Measurements from ENCODE around the gene TPK1. TPM values are rescaled to one million over a fixed set of nuclear protein-coding genes. Genes with fewer than 3 reads are reported as not detected.

The TPK1 gene
- total RNA-seq, 1 donor from 2014 or later: 7.3 TPM

GRCh38 chr7:144459635-144460034, 376.2 kb downstream of the TPK1 start:
- Histone ChIP-seq H3K4me1 (ENCODE audit: control insufficient read depth in 3 of 3, insufficient read depth in 3 of 3, low read length in 3 of 3) (no peaks in the 10 kb centered on the region), H3K4me3 (ENCODE audit: low read length in 3 of 3) (no peak overlapping the region), H3K27ac (ENCODE audit: low read depth, low read length) (no peak overlapping the region), H3K36me3 (ENCODE audit: control insufficient read depth in 3 of 3, insufficient read depth in 3 of 3, low read length in 3 of 3) (no peaks in the 10 kb centered on the region), H3K9me3 (ENCODE audit: control insufficient read depth in 3 of 3, low read length in 3 of 3) (peaks cover 0 to 3% (median 2%) of the 10 kb centered on the region in 3 donors), H3K9ac (ENCODE audit: low read depth in 1 of 3, low read length in 3 of 3) (no peak overlapping the region), H3K27me3 (ENCODE audit: control insufficient read depth in 3 of 3, insufficient read depth in 3 of 3, low read length in 3 of 3) (no peaks in the 10 kb centered on the region)

- no peak overlapping the region for H3K27ac ChIP-seq (ENCODE audit: low read depth, low read length)
- H3K4me3 ChIP-seq (ENCODE audit: low read length in 3 of 3): no peak overlapping the region
- no peaks in the 10 kb centered on the region for H3K9me3 ChIP-seq (ENCODE audit: control insufficient read depth in 3 of 3, low read length in 3 of 3)
- no peaks in the 10 kb centered on the region for H3K36me3 ChIP-seq (ENCODE audit: control insufficient read depth in 3 of 3, insufficient read depth in 3 of 3, low read length in 3 of 3)
- no peak overlapping the region for H3K9ac ChIP-seq (ENCODE audit: low read depth in 1 of 3, low read length in 3 of 3)
- no peaks in the 10 kb centered on the region for H3K27me3 ChIP-seq (ENCODE audit: control insufficient read depth in 3 of 3, insufficient read depth in 3 of 3, low read length in 3 of 3)
- no peaks in the 10 kb centered on the region for H3K4me1 ChIP-seq (ENCODE audit: control insufficient read depth in 3 of 3, insufficient read depth in 3 of 3, low read length in 3 of 3)
Observed at GRCh38 chr7:144455040-144455404, 380.8 kb downstream of the TPK1 start.

- Histone ChIP-seq H3K4me1 (ENCODE audit: control insufficient read depth in 3 of 3, insufficient read depth in 3 of 3, low read length in 3 of 3) (no peaks in the 10 kb centered on the region), H3K4me3 (ENCODE audit: low read length in 3 of 3) (no peak overlapping the region), H3K36me3 (ENCODE audit: control insufficient read depth in 3 of 3, insufficient read depth in 3 of 3, low read length in 3 of 3) (no peaks in the 10 kb centered on the region), H3K9ac (ENCODE audit: low read depth in 1 of 3, low read length in 3 of 3) (no peak overlapping the region), H3K27ac (ENCODE audit: low read depth, low read length) (no peak overlapping the region), H3K27me3 (ENCODE audit: control insufficient read depth in 3 of 3, insufficient read depth in 3 of 3, low read length in 3 of 3) (no peaks in the 10 kb centered on the region), H3K9me3 (ENCODE audit: control insufficient read depth in 3 of 3, low read length in 3 of 3) (no peaks in the 10 kb centered on the region)
Observed at GRCh38 chr7:144454256-144455039, 381.4 kb downstream of the TPK1 start.

- no peaks in the 10 kb centered on the region for H3K9me3 ChIP-seq (ENCODE audit: control insufficient read depth in 3 of 3, low read length in 3 of 3)
Observed at GRCh38 chr7:144452064-144452463, 383.8 kb downstream of the TPK1 start.

GRCh38 chr7:144445590-144445989, 390.3 kb downstream of the TPK1 start:
- Histone ChIP-seq H3K4me3 (ENCODE audit: low read length in 3 of 3) (no peak overlapping the region), H3K9ac (ENCODE audit: low read depth in 1 of 3, low read length in 3 of 3) (no peak overlapping the region), H3K9me3 (ENCODE audit: control insufficient read depth in 3 of 3, low read length in 3 of 3) (no peaks in the 10 kb centered on the region), H3K36me3 (ENCODE audit: control insufficient read depth in 3 of 3, insufficient read depth in 3 of 3, low read length in 3 of 3) (no peaks in the 10 kb centered on the region), H3K27ac (ENCODE audit: low read depth, low read length) (no peak overlapping the region), H3K4me1 (ENCODE audit: control insufficient read depth in 3 of 3, insufficient read depth in 3 of 3, low read length in 3 of 3) (no peaks in the 10 kb centered on the region), H3K27me3 (ENCODE audit: control insufficient read depth in 3 of 3, insufficient read depth in 3 of 3, low read length in 3 of 3) (no peaks in the 10 kb centered on the region)

More at GRCh38 chr7:144452064-144452463, 383.8 kb downstream of the TPK1 start:
- no peaks in the 10 kb centered on the region for H3K27me3 ChIP-seq (ENCODE audit: control insufficient read depth in 3 of 3, insufficient read depth in 3 of 3, low read length in 3 of 3)
- H3K27ac ChIP-seq (ENCODE audit: low read depth, low read length): no peak overlapping the region
- no peaks in the 10 kb centered on the region for H3K4me1 ChIP-seq (ENCODE audit: control insufficient read depth in 3 of 3, insufficient read depth in 3 of 3, low read length in 3 of 3)
- no peaks in the 10 kb centered on the region for H3K36me3 ChIP-seq (ENCODE audit: control insufficient read depth in 3 of 3, insufficient read depth in 3 of 3, low read length in 3 of 3)
- H3K9ac ChIP-seq (ENCODE audit: low read depth in 1 of 3, low read length in 3 of 3): no peak overlapping the region
- no peak overlapping the region for H3K4me3 ChIP-seq (ENCODE audit: low read length in 3 of 3)

GRCh38 chr7:144439717-144440205, 396.1 kb downstream of the TPK1 start:
- H3K36me3 ChIP-seq (ENCODE audit: control insufficient read depth in 3 of 3, insufficient read depth in 3 of 3, low read length in 3 of 3): no peaks in the 10 kb centered on the region
- no peak overlapping the region for H3K9ac ChIP-seq (ENCODE audit: low read depth in 1 of 3, low read length in 3 of 3)
- H3K4me1 ChIP-seq (ENCODE audit: control insufficient read depth in 3 of 3, insufficient read depth in 3 of 3, low read length in 3 of 3): no peaks in the 10 kb centered on the region
- H3K27ac ChIP-seq (ENCODE audit: low read depth, low read length): no peak overlapping the region
- no peaks in the 10 kb centered on the region for H3K9me3 ChIP-seq (ENCODE audit: control insufficient read depth in 3 of 3, low read length in 3 of 3)
- H3K27me3 ChIP-seq (ENCODE audit: control insufficient read depth in 3 of 3, insufficient read depth in 3 of 3, low read length in 3 of 3): no peaks in the 10 kb centered on the region
- H3K4me3 ChIP-seq (ENCODE audit: low read length in 3 of 3): no peak overlapping the region

GRCh38 chr7:144438759-144439158, 397.1 kb downstream of the TPK1 start:
- Histone ChIP-seq H3K9ac (ENCODE audit: low read depth in 1 of 3, low read length in 3 of 3) (no peak overlapping the region), H3K27me3 (ENCODE audit: control insufficient read depth in 3 of 3, insufficient read depth in 3 of 3, low read length in 3 of 3) (no peaks in the 10 kb centered on the region), H3K27ac (ENCODE audit: low read depth, low read length) (no peak overlapping the region), H3K4me3 (ENCODE audit: low read length in 3 of 3) (no peak overlapping the region), H3K4me1 (ENCODE audit: control insufficient read depth in 3 of 3, insufficient read depth in 3 of 3, low read length in 3 of 3) (no peaks in the 10 kb centered on the region), H3K9me3 (ENCODE audit: control insufficient read depth in 3 of 3, low read length in 3 of 3) (no peaks in the 10 kb centered on the region), H3K36me3 (ENCODE audit: control insufficient read depth in 3 of 3, insufficient read depth in 3 of 3, low read length in 3 of 3) (no peaks in the 10 kb centered on the region)

- H3K9ac ChIP-seq (ENCODE audit: low read depth in 1 of 3, low read length in 3 of 3): no peak overlapping the region
- H3K4me3 ChIP-seq (ENCODE audit: low read length in 3 of 3): no peak overlapping the region
- no peaks in the 10 kb centered on the region for H3K27me3 ChIP-seq (ENCODE audit: control insufficient read depth in 3 of 3, insufficient read depth in 3 of 3, low read length in 3 of 3)
- no peaks in the 10 kb centered on the region for H3K36me3 ChIP-seq (ENCODE audit: control insufficient read depth in 3 of 3, insufficient read depth in 3 of 3, low read length in 3 of 3)
- no peaks in the 10 kb centered on the region for H3K9me3 ChIP-seq (ENCODE audit: control insufficient read depth in 3 of 3, low read length in 3 of 3)
- no peak overlapping the region for H3K27ac ChIP-seq (ENCODE audit: low read depth, low read length)
- H3K4me1 ChIP-seq (ENCODE audit: control insufficient read depth in 3 of 3, insufficient read depth in 3 of 3, low read length in 3 of 3): no peaks in the 10 kb centered on the region
Observed at GRCh38 chr7:144437370-144438191, 398.3 kb downstream of the TPK1 start.

- no peak overlapping the region for H3K4me3 ChIP-seq (ENCODE audit: low read length in 3 of 3)
- no peaks in the 10 kb centered on the region for H3K4me1 ChIP-seq (ENCODE audit: control insufficient read depth in 3 of 3, insufficient read depth in 3 of 3, low read length in 3 of 3)
- H3K9ac ChIP-seq (ENCODE audit: low read depth in 1 of 3, low read length in 3 of 3): no peak overlapping the region
- H3K27ac ChIP-seq (ENCODE audit: low read depth, low read length): no peak overlapping the region
- no peaks in the 10 kb centered on the region for H3K9me3 ChIP-seq (ENCODE audit: control insufficient read depth in 3 of 3, low read length in 3 of 3)
- no peaks in the 10 kb centered on the region for H3K36me3 ChIP-seq (ENCODE audit: control insufficient read depth in 3 of 3, insufficient read depth in 3 of 3, low read length in 3 of 3)
- no peaks in the 10 kb centered on the region for H3K27me3 ChIP-seq (ENCODE audit: control insufficient read depth in 3 of 3, insufficient read depth in 3 of 3, low read length in 3 of 3)
Observed at GRCh38 chr7:144436500-144436899, 399.4 kb downstream of the TPK1 start.

GRCh38 chr7:144428431-144428830, 407.4 kb downstream of the TPK1 start:
- Histone ChIP-seq H3K27me3 (ENCODE audit: control insufficient read depth in 3 of 3, insufficient read depth in 3 of 3, low read length in 3 of 3) (no peaks in the 10 kb centered on the region), H3K9ac (ENCODE audit: low read depth in 1 of 3, low read length in 3 of 3) (no peak overlapping the region), H3K4me1 (ENCODE audit: control insufficient read depth in 3 of 3, insufficient read depth in 3 of 3, low read length in 3 of 3) (no peaks in the 10 kb centered on the region), H3K36me3 (ENCODE audit: control insufficient read depth in 3 of 3, insufficient read depth in 3 of 3, low read length in 3 of 3) (no peaks in the 10 kb centered on the region), H3K4me3 (ENCODE audit: low read length in 3 of 3) (no peak overlapping the region), H3K9me3 (ENCODE audit: control insufficient read depth in 3 of 3, low read length in 3 of 3) (peaks cover 0 to 2% (median 0%) of the 10 kb centered on the region in 3 donors), H3K27ac (ENCODE audit: low read depth, low read length) (no peak overlapping the region)
